A549 (cell line): ENCODE measurements around the gene RGS6. TPM values are rescaled to one million over a fixed set of nuclear protein-coding genes. Genes with fewer than 3 reads are reported as not detected.
A peak's percentile ranks its signal among the peaks of the same experiment; 100 is the strongest.

ENCODE experiments used
- ATAC-seq, 2 experiments: fragments of 200-7000 bp in 1 of 2; fragments of >200 bp in 1 of 2; cut with Nextera tagmentation in 1 of 2; cut with Tn5 transposase in 1 of 2; 3 replicates each; pipeline versions ENCODE4 v1.8.0 to v1.9.1; 2018 to 2020; ENCODE audit warnings: mild to moderate bottlenecking in 1 of 2, moderate library complexity in 1 of 2
- CTCF ChIA-PET: fragments of 300-600 bp; sonication (Branson Sonifier 250); formaldehyde crosslinking; extraction: SDS; loops from one replicate; lab custom pipeline; 2021; ENCODE audit warnings: antibody characterized with exemption, inconsistent platforms; lab: Yijun Ruan, JAX
- POLR2A ChIA-PET: fragments of 350-600 bp; formaldehyde crosslinking; extraction: SDS; loops from one replicate; lab custom pipeline; 2021; ENCODE audit warnings: antibody characterized with exemption, inconsistent platforms; lab: Yijun Ruan, JAX
- DNase-seq, 2 experiments: peaks; one replicate each; pipeline versions ENCODE4 v3.0.0 to v3.0.0-alpha.2; 2011 to 2016; ENCODE audit warnings: low read depth in 1 of 2, low spot score in 1 of 2
- FAIRE-seq: peaks from 2 replicates; lab custom pipeline; 2011; peaks lifted over from hg19 to GRCh38; lab: Jason Lieb, UNC
- H3K27ac ChIP-seq, 2 experiments: fragments of >200 bp; sonication (Bioruptor Twin); formaldehyde crosslinking; 3 replicates each; pipeline ENCODE4 v1.5.1; 2016 to 2017
- H3K4me1 ChIP-seq: fragments of >200 bp; sonication (Bioruptor Twin); formaldehyde crosslinking; 3 replicates; pipeline ENCODE4 v1.6.1; 2016
- H3K4me2 ChIP-seq: fragments of >200 bp; sonication (Bioruptor Twin); formaldehyde crosslinking; 3 replicates; pipeline ENCODE4 v1.6.1; 2016
- H3K4me3 ChIP-seq: fragments of >200 bp; sonication (Bioruptor Twin); formaldehyde crosslinking; 3 replicates; pipeline ENCODE4 v1.5.1; 2016
- H3K9me3 ChIP-seq: fragments of >200 bp; sonication (Bioruptor Twin); formaldehyde crosslinking; 3 replicates; pipeline ENCODE4 v1.6.1; 2016
- CBX2 ChIP-seq: fragments of 200-600 bp; sonication (generic); IDR thresholded peaks from 2 replicates; pipeline ENCODE4 v1.6.1; 2016; ENCODE audit warnings: low read depth, mild to moderate bottlenecking, borderline replicate concordance
- CEBPB ChIP-seq, 2 experiments: fragments of >200 bp in 1 of 2; sonication (Bioruptor Twin) in 1 of 2; formaldehyde crosslinking in 1 of 2; IDR thresholded peaks; 2 replicates each; pipeline ENCODE4 v1.6.1; 2012 to 2016
- CHD2 ChIP-seq: fragments of 150-350 bp; IDR thresholded peaks from 2 replicates; pipeline ENCODE4 v1.6.1; 2014; ENCODE audit warnings: low read length; ENCODE audit not compliant: partially characterized antibody
- CTCF ChIP-seq: fragments of >200 bp; sonication (Bioruptor Twin); formaldehyde crosslinking; IDR thresholded peaks from 3 replicates; pipeline ENCODE4 v1.5.1; 2016
- E2F6 ChIP-seq: IDR thresholded peaks from 2 replicates; pipeline ENCODE4 v1.6.1; 2012; ENCODE audit warnings: low read depth, borderline replicate concordance
- EHF ChIP-seq: fragments of 250-450 bp; sonication (Bioruptor Pico); IDR thresholded peaks from 2 replicates; pipeline ENCODE4 v1.5.0; 2020; ENCODE audit warnings: mild to moderate bottlenecking
- EHMT2 ChIP-seq: fragments of 200-600 bp; sonication (generic); IDR thresholded peaks from 2 replicates; pipeline ENCODE4 v1.6.1; 2016; ENCODE audit warnings: antibody characterized with exemption, low read depth, mild to moderate bottlenecking, moderate library complexity
- ELK1 ChIP-seq: fragments of 150-350 bp; IDR thresholded peaks from 2 replicates; pipeline ENCODE4 v1.6.1; 2014; ENCODE audit warnings: low read depth, mild to moderate bottlenecking, low read length
- EP300 ChIP-seq, 2 experiments: fragments of >200 bp; sonication (Bioruptor Twin); formaldehyde crosslinking; IDR thresholded peaks; 2 replicates in 1 of 2; 3 replicates in 1 of 2; pipeline ENCODE4 v1.6.1; 2016 to 2017
- ESRRA ChIP-seq: fragments of 150-350 bp; IDR thresholded peaks from 2 replicates; pipeline ENCODE4 v1.6.1; 2014; ENCODE audit warnings: mild to moderate bottlenecking, low read length, borderline replicate concordance
- FOSL2 ChIP-seq, 2 experiments: fragments of 450-650 bp in 1 of 2; fragments of >200 bp in 1 of 2; sonication (Bioruptor Twin) in 1 of 2; formaldehyde crosslinking; IDR thresholded peaks; 2 replicates each; pipeline versions ENCODE4 v1.5.0 to v1.6.1; 2016 to 2020; ENCODE audit warnings: mild to moderate bottlenecking in 1 of 2, moderate library complexity in 1 of 2
- HMGXB4 ChIP-seq: fragments of 250-450 bp; sonication (Bioruptor Pico); IDR thresholded peaks from 2 replicates; pipeline ENCODE4 v1.5.0; 2021; ENCODE audit warnings: mild to moderate bottlenecking, moderate library complexity, borderline replicate concordance
- HOXA7 ChIP-seq: fragments of 250-450 bp; sonication (Bioruptor Pico); IDR thresholded peaks from 2 replicates; pipeline ENCODE4 v1.5.0; 2020; ENCODE audit warnings: mild to moderate bottlenecking, moderate library complexity
- HOXB13 ChIP-seq: fragments of 250-450 bp; sonication (Bioruptor Pico); IDR thresholded peaks from 2 replicates; pipeline ENCODE4 v1.5.0; 2020; ENCODE audit warnings: low read depth, mild to moderate bottlenecking, moderate library complexity
- JUNB ChIP-seq: fragments of >200 bp; sonication (Bioruptor Twin); formaldehyde crosslinking; IDR thresholded peaks from 2 replicates; pipeline ENCODE4 v1.6.1; 2016
- MAFK ChIP-seq: fragments of 450-650 bp; IDR thresholded peaks from 2 replicates; pipeline ENCODE4 v1.6.1; 2014; ENCODE audit not compliant: partially characterized antibody
- MAX ChIP-seq: IDR thresholded peaks from 2 replicates; pipeline ENCODE4 v1.6.1; 2012
- MAZ ChIP-seq: fragments of 150-350 bp; IDR thresholded peaks from 2 replicates; pipeline ENCODE4 v1.6.1; 2014; ENCODE audit warnings: antibody characterized with exemption, low read depth, low read length, borderline replicate concordance
- NR3C1 ChIP-seq: fragments of >200 bp; sonication (Bioruptor Twin); formaldehyde crosslinking; IDR thresholded peaks from 3 replicates; pipeline ENCODE4 v1.6.1; 2017
- PBX3 ChIP-seq: IDR thresholded peaks from 2 replicates; pipeline ENCODE4 v1.6.1; 2012
- POLR2A ChIP-seq: IDR thresholded peaks from 2 replicates; pipeline ENCODE4 v1.6.1; 2012; ENCODE audit warnings: mild to moderate bottlenecking, low read length
- POLR2AphosphoS2 ChIP-seq: conservative IDR thresholded peaks from 2 replicates; pipeline ENCODE4 v1.6.1; 2012; ENCODE audit warnings: low read length, improper control_type of control experiment, inconsistent platforms
- RFX5 ChIP-seq: fragments of 450-650 bp; IDR thresholded peaks from 2 replicates; pipeline ENCODE4 v1.7.1; 2014; ENCODE audit warnings: antibody characterized with exemption, mild to moderate bottlenecking, moderate library complexity
- RNF2 ChIP-seq: fragments of 200-600 bp; sonication (generic); IDR thresholded peaks from 2 replicates; pipeline ENCODE4 v1.6.1; 2016; ENCODE audit warnings: low read depth, mild to moderate bottlenecking, antibody characterized with exemption, moderate library complexity, borderline replicate concordance
- TFCP2L1 ChIP-seq: fragments of 250-450 bp; sonication (Bioruptor Pico); IDR thresholded peaks from 2 replicates; pipeline ENCODE4 v1.5.0; 2021; ENCODE audit warnings: mild to moderate bottlenecking
- ZFP36 ChIP-seq: fragments of 450-650 bp; IDR thresholded peaks from 2 replicates; pipeline ENCODE4 v1.6.1; 2014; ENCODE audit warnings: borderline replicate concordance; ENCODE audit not compliant: partially characterized antibody
- ZNF302 ChIP-seq: fragments of 250-450 bp; sonication (Bioruptor Pico); IDR thresholded peaks from 2 replicates; pipeline ENCODE4 v1.9.0; 2021; ENCODE audit warnings: inconsistent platforms, mild to moderate bottlenecking, moderate library complexity
- WGBS: methylation state at CpG from one replicate; pipeline ENCODE4 v1.1.6; 2017; ENCODE audit errors: missing lambda C conversion rate; 5-methylcytosine and 5-hydroxymethylcytosine counted together
- polyA plus RNA-seq, 4 experiments: library from polyadenylated mRNA; depleted of rRNA in 3 of 4; stranded (reverse); fragments of >200 nt; fragmentation: RNase III in 1 of 4; extraction: RNeasy Plus Mini Kit Qiagen cat#74134 plus additional on column Dnase treatment in 1 of 4; gene quantifications; 2 replicates in 3 of 4; 3 replicates in 1 of 4; pipeline ENCODE4 v1.2.3, GENCODE V29; 2011 to 2017

RGS6 gene
- polyA plus RNA-seq, 2 of the 4 experiments (the other 2 are of a cell fraction), result not detected

- TF ChIP-seq NR3C1 (no peak), POLR2AphosphoS2 (no peak), HOXA7 (CRISPR knock-in tag) (no peak), FOSL2 (IDR thresholded peaks at IDR 0.05) (no peak), FOSL2 (CRISPR knock-in tag; IDR thresholded peaks at IDR 0.05) (no peak), MAFK (no peak), HOXB13 (CRISPR knock-in tag) (no peak), MAZ (no peak), RFX5 (no peak), MAX (no peak), ZFP36 (no peak), ELK1 (no peak), CTCF (no peak), ESRRA (no peak), EHF (CRISPR knock-in tag) (no peak)
Measured at GRCh38 chr14:72524295-72524629, 592.0 kb downstream of the RGS6 start (continued).

GRCh38 chr14:72525087-72525915 lies 593.1 kb downstream of the RGS6 start:
- 66% methylated on average over 11 of the region's 11 CpGs for WGBS
- CTCF ChIA-PET, result interaction anchor here (0.7 to 9.5 kb wide), 5 partner anchors 10 to 423 kb away, joined by 3 to 120 read pairs (median 5); no protein-coding TSS in a partner anchor
- H3K9me3 ChIP-seq, result peaks cover 10% of the 10 kb centered on the region; the same call in 2 of the 3 replicates
- no peak overlapping the region for H3K4me3 ChIP-seq
- no peak overlapping the region for H3K4me2 ChIP-seq
- ATAC-seq, result no peak
- H3K4me1 ChIP-seq, result no peaks in the 10 kb centered on the region
- no peak for FAIRE-seq
- POLR2A ChIA-PET, result no interaction called here
- H3K27ac ChIP-seq, result no peak overlapping the region
- no peak for DNase-seq
- TF ChIP-seq MAFK, result peak; percentile 95
- TF ChIP-seq EP300 (IDR thresholded peaks at IDR 0.05), result no peak
- no peak for TF ChIP-seq HMGXB4 (CRISPR knock-in tag)
- no peak for TF ChIP-seq CEBPB (IDR thresholded peaks at IDR 0.05)
- TF ChIP-seq RFX5, result no peak
- no peak for TF ChIP-seq ZNF302 (CRISPR knock-in tag)
- TF ChIP-seq, all 56 proteins: peak for 1

GRCh38 chr14:72527591-72527990 lies 595.4 kb downstream of the RGS6 start:
- WGBS, result 21% methylated on average over 1 of the region's 1 CpG
- FAIRE-seq, result no peak
- POLR2A ChIA-PET, result no interaction called here
- H3K4me3 ChIP-seq, result no peak overlapping the region
- ATAC-seq, result no peak
- DNase-seq, result no peak
- H3K4me2 ChIP-seq, result no peak overlapping the region
- no peaks in the 10 kb centered on the region for H3K4me1 ChIP-seq
- no peaks in the 10 kb centered on the region for H3K9me3 ChIP-seq
- CTCF ChIA-PET, result interaction anchor here (2.8 to 9.5 kb wide), 2 partner anchors 13 to 377 kb away, joined by 12 to 120 read pairs; no protein-coding TSS in a partner anchor
- no peak overlapping the region for H3K27ac ChIP-seq
- TF ChIP-seq HOXB13 (CRISPR knock-in tag) (no peak), CHD2 (no peak), RFX5 (no peak), E2F6 (no peak), POLR2A (no peak), CEBPB (IDR thresholded peaks at IDR 0.05) (no peak), ZNF302 (CRISPR knock-in tag) (no peak), RNF2 (no peak), CBX2 (no peak), ESRRA (no peak), MAX (no peak), PBX3 (no peak), EHMT2 (no peak), JUNB (no peak), TFCP2L1 (CRISPR knock-in tag) (no peak), MAZ (no peak)
